Activated CD4-positive, alpha-beta T cell treated with anti-CD3 and anti-CD28 coated beads, Interleukin-2, amount 10 ng/mL, durations not matched to agents 24 days and 14 days (primary cell): ENCODE data around the gene PRAMEF27. TPM values are rescaled to one million over a fixed set of nuclear protein-coding genes. Genes with fewer than 3 reads are reported as not detected.
"Not testable (repeated sequence)": the region's sequence is repeated elsewhere in the genome, so short reads cannot be mapped to it uniquely, and the experiment has no call there.

ENCODE experiments used
- DNase-seq: peaks from one replicate; pipeline ENCODE4 v3.0.0; 2022
- H3K27ac Mint-ChIP-seq: one replicate; pipeline ENCODE4 v1.8.0; 2022; ENCODE audit warnings: mild to moderate bottlenecking, mixed read lengths
- H3K27me3 Mint-ChIP-seq: one replicate; pipeline ENCODE4 v1.8.0; 2022; ENCODE audit warnings: mixed read lengths
- H3K36me3 Mint-ChIP-seq: one replicate; pipeline ENCODE4 v1.8.0; 2022; ENCODE audit warnings: low read depth, mild to moderate bottlenecking, mixed read lengths
- H3K4me1 Mint-ChIP-seq: one replicate; pipeline ENCODE4 v1.8.0; 2021; ENCODE audit warnings: mixed read lengths
- H3K4me3 Mint-ChIP-seq: one replicate; pipeline ENCODE4 v1.8.0; 2022; ENCODE audit warnings: mild to moderate bottlenecking, moderate library complexity, mixed read lengths
- H3K9me3 Mint-ChIP-seq: one replicate; pipeline ENCODE4 v1.8.0; 2021; ENCODE audit warnings: mixed read lengths
- intact Hi-C: fragments of 100-400 bp; cut with micrococcal nuclease; formaldehyde crosslinking; loops from one replicate; pipeline ENCODE4 v1.15.1; 2023
- total RNA-seq: library from RNA; stranded (reverse); gene quantifications from 2 replicates; pipeline ENCODE4 v1.2.3, GENCODE V29; 2022

PRAMEF27 gene
- total RNA-seq, result not detected in 2 replicates

DNA sequence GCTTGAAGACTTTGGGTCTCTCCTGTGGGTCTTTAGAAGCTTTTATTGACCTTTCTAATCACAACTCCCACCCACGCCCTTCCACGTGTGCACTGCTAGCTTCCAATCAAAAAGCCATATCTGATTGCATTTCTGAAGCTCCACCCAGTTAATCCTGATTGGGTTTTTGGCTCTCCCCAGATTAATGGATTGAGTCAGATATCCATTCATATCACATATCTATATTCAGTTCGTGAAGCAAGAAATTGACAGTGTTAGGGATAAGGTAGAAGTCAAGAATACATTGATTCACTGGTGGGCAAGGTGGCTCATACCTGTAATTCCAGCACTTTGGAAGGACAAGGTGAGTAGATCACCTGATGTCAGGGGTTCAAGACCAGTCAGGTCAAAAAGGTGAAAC lies at the start of gene PRAMEF27:
TSS of gene PRAMEF27 (minus strand) at position 101 of the 400 bp plus-strand sequence. CDS start 2,916 bp downstream, outside the sequence.
- H3K27me3 Mint-ChIP-seq, intact Hi-C loops, H3K27ac Mint-ChIP-seq, H3K9me3 Mint-ChIP-seq, DNase-seq, H3K4me1 Mint-ChIP-seq, H3K4me3 Mint-ChIP-seq, H3K36me3 Mint-ChIP-seq: not testable (repeated sequence)

GRCh38 chr1:13070474-13070873 lies 14.1 kb upstream of the PRAMEF27 start, which contains the start of gene PRAMEF25:
Gene PRAMEF25 (plus strand): TSS chr1:13070774. CDS start chr1:13073694, 2,920 bp downstream.
- intact Hi-C loops, H3K27me3 Mint-ChIP-seq, H3K9me3 Mint-ChIP-seq: not testable (repeated sequence)

DNA sequence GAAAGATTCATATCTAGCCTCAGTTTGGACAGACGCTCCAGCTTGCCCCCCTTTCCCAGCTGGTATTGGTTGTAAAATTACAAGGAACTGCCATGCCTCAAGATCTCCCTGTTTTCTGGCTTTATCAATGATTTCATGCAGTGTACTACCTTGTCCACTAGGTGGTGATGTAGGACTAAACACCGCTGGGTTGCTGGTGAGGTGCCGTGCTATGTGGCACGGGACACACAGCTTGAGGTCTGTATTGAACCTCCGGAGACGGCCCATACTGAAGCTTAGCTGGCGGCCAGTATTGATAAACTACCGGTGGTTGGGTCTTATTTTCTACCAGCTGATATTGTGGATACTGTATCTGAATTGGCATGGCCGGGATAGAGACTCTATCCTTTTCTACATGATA lies 36.5 kb downstream of the PRAMEF27 start:
- H3K27ac Mint-ChIP-seq, intact Hi-C loops: not testable (repeated sequence)

More at GRCh38 chr1:13070474-13070873, 14.1 kb upstream of the PRAMEF27 start, which contains the start of gene PRAMEF25:
- H3K4me1 Mint-ChIP-seq, H3K36me3 Mint-ChIP-seq, DNase-seq, H3K27ac Mint-ChIP-seq, H3K4me3 Mint-ChIP-seq: not testable (repeated sequence)

DNA sequence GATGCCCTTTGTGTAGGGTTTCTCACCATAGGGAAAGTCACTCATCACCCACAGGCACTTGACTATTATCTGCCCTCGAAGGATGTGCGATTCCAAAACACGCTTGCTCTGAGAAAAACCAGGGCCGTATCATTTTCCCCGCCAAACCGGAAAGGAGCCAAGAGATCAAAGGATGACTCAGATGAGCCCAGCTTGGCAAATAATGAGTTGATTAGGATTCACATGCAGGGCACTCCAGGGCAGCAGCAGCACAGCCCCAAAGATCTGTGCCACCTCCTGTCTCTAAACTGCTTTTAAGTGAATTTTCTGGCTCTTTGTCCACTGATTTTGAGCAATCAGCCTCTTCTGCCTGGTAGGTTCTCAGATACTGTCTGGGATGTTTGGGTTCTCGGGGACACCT lies 44.4 kb downstream of the PRAMEF27 start:
- H3K27me3 Mint-ChIP-seq, DNase-seq, H3K4me3 Mint-ChIP-seq, intact Hi-C loops, H3K27ac Mint-ChIP-seq, H3K36me3 Mint-ChIP-seq, H3K4me1 Mint-ChIP-seq, H3K9me3 Mint-ChIP-seq: not testable (repeated sequence)

More for the DNA sequence above, 36.5 kb downstream of the PRAMEF27 start:
- not testable (repeated sequence) for H3K36me3 Mint-ChIP-seq, H3K9me3 Mint-ChIP-seq, H3K4me3 Mint-ChIP-seq, H3K27me3 Mint-ChIP-seq, H3K4me1 Mint-ChIP-seq, DNase-seq

DNA sequence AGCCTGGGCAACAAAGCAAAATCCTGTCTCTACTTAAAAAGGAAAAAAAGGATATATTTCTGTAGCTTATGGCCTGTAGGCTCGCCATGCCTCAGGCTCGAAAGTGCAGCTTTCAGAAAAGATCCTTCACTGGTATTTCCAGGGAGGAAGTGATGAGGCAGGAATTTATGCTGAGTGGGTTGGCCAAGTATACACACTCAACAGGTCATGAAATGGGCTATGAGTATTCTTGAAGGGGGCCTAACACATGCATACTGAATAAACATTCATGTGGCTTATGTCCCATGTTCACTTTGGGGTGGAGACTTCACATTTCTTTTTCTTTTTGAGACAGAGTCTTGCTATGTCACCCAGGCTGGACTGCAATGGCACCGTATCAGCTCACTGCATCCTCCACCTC lies 47.0 kb downstream of the PRAMEF27 start:
- DNase-seq, H3K9me3 Mint-ChIP-seq, intact Hi-C loops, H3K4me3 Mint-ChIP-seq, H3K27me3 Mint-ChIP-seq, H3K4me1 Mint-ChIP-seq, H3K27ac Mint-ChIP-seq, H3K36me3 Mint-ChIP-seq: not testable (repeated sequence)

GRCh38 chr1:13005732-13006131 lies 50.6 kb downstream of the PRAMEF27 start:
- H3K4me3 Mint-ChIP-seq, H3K9me3 Mint-ChIP-seq, H3K27ac Mint-ChIP-seq, intact Hi-C loops, H3K36me3 Mint-ChIP-seq, H3K4me1 Mint-ChIP-seq, DNase-seq, H3K27me3 Mint-ChIP-seq: not testable (repeated sequence)

Other genes with a start within 250 kb of the PRAMEF27 start
- not detected in 2 replicates for gene PRAMEF11, start 225.2 kb downstream of the PRAMEF27 start, total RNA-seq
- not detected in 2 replicates for gene HNRNPCL1, start 207.9 kb downstream of the PRAMEF27 start, total RNA-seq
- not detected in 2 replicates for gene PRAMEF2, start 199.5 kb downstream of the PRAMEF27 start, total RNA-seq
- gene PRAMEF4, start 170.4 kb downstream of the PRAMEF27 start, total RNA-seq, result not detected in 2 replicates
- not detected in 2 replicates for gene PRAMEF10, start 158.3 kb downstream of the PRAMEF27 start, total RNA-seq
- not detected in 2 replicates for gene PRAMEF7, start 140.0 kb downstream of the PRAMEF27 start, total RNA-seq
- not detected in 2 replicates for gene PRAMEF6, start 109.0 kb downstream of the PRAMEF27 start, total RNA-seq
- gene HNRNPCL3, start 4.2 kb upstream of the PRAMEF27 start, total RNA-seq, result not detected in 2 replicates
- not detected in 2 replicates for gene PRAMEF25, start 14.2 kb upstream of the PRAMEF27 start, total RNA-seq
- not detected in 2 replicates for gene HNRNPCL2, start 60.3 kb upstream of the PRAMEF27 start, total RNA-seq
- gene PRAMEF26, start 99.4 kb upstream of the PRAMEF27 start, total RNA-seq, result not detected in 2 replicates
- not detected in 2 replicates for gene HNRNPCL4, start 109.1 kb upstream of the PRAMEF27 start, total RNA-seq
- gene PRAMEF9, start 115.3 kb upstream of the PRAMEF27 start, total RNA-seq, result not detected in 2 replicates
- gene PRAMEF13, start 144.8 kb upstream of the PRAMEF27 start, total RNA-seq, result not detected in 2 replicates
- not detected in 2 replicates for gene PRAMEF18, start 169.6 kb upstream of the PRAMEF27 start, total RNA-seq
- not detected in 2 replicates for gene PRAMEF5, start 197.6 kb upstream of the PRAMEF27 start, total RNA-seq
- gene PRAMEF8, start 228.6 kb upstream of the PRAMEF27 start, total RNA-seq, result not detected in 2 replicates
- not detected in 2 replicates for gene PRAMEF33, start 247.0 kb upstream of the PRAMEF27 start, total RNA-seq